HEK293 (cell line): Measurements from ENCODE around the gene FHIT.

Experiments used
- CTCF ChIP-seq: fragments of 450-650 bp; formaldehyde crosslinking; IDR thresholded peaks from 2 replicates; pipeline ENCODE4 v1.5.1; 2016; ENCODE audit warnings: missing biosample characterization, missing genetic modification characterization
- ZNF777 ChIP-seq: fragments of 450-650 bp; formaldehyde crosslinking; IDR thresholded peaks from 2 replicates; pipeline ENCODE4 v1.5.1; 2017; ENCODE audit warnings: missing biosample characterization, missing genetic modification characterization, borderline replicate concordance

- TF ChIP-seq CTCF (tag by site-specific recombination) (no peak), ZNF777 (tag by site-specific recombination) (no peak)
Observed at GRCh38 chr3:60475096-60475495, 776.2 kb downstream of the FHIT start.
